Measurements from ENCODE around the gene SDK1. TPM values are rescaled to one million over a fixed set of nuclear protein-coding genes. Genes with fewer than 3 reads are reported as not detected.

SDK1 gene
- total and polyA plus RNA-seq, 2 of the 8 experiments (the other 6 are each of a cell fraction or from before 2014, with no cell fraction given): 3.3 to 7.2 TPM

DNA sequence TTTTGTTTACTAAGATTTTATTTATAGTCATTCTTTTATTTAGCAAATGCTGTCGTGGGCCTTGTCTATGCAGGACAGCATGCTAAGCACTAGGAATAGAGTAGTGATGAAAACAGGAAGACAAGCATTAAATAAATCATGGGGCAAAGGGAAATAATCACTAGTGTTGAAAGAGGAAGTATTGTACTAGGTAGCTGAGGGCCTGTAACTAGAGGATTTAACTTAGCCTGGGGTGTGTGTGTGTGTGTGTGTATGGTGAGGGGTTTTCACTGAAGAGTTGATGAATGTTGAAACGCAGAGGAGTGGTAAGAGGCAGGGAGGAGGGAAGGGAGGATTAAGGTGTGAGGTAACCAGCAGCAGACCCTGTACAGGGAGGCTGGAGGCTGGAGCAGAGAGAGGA, 446.4 kb downstream of the SDK1 start (continued):
- TF ChIP-seq, protein P1, sequence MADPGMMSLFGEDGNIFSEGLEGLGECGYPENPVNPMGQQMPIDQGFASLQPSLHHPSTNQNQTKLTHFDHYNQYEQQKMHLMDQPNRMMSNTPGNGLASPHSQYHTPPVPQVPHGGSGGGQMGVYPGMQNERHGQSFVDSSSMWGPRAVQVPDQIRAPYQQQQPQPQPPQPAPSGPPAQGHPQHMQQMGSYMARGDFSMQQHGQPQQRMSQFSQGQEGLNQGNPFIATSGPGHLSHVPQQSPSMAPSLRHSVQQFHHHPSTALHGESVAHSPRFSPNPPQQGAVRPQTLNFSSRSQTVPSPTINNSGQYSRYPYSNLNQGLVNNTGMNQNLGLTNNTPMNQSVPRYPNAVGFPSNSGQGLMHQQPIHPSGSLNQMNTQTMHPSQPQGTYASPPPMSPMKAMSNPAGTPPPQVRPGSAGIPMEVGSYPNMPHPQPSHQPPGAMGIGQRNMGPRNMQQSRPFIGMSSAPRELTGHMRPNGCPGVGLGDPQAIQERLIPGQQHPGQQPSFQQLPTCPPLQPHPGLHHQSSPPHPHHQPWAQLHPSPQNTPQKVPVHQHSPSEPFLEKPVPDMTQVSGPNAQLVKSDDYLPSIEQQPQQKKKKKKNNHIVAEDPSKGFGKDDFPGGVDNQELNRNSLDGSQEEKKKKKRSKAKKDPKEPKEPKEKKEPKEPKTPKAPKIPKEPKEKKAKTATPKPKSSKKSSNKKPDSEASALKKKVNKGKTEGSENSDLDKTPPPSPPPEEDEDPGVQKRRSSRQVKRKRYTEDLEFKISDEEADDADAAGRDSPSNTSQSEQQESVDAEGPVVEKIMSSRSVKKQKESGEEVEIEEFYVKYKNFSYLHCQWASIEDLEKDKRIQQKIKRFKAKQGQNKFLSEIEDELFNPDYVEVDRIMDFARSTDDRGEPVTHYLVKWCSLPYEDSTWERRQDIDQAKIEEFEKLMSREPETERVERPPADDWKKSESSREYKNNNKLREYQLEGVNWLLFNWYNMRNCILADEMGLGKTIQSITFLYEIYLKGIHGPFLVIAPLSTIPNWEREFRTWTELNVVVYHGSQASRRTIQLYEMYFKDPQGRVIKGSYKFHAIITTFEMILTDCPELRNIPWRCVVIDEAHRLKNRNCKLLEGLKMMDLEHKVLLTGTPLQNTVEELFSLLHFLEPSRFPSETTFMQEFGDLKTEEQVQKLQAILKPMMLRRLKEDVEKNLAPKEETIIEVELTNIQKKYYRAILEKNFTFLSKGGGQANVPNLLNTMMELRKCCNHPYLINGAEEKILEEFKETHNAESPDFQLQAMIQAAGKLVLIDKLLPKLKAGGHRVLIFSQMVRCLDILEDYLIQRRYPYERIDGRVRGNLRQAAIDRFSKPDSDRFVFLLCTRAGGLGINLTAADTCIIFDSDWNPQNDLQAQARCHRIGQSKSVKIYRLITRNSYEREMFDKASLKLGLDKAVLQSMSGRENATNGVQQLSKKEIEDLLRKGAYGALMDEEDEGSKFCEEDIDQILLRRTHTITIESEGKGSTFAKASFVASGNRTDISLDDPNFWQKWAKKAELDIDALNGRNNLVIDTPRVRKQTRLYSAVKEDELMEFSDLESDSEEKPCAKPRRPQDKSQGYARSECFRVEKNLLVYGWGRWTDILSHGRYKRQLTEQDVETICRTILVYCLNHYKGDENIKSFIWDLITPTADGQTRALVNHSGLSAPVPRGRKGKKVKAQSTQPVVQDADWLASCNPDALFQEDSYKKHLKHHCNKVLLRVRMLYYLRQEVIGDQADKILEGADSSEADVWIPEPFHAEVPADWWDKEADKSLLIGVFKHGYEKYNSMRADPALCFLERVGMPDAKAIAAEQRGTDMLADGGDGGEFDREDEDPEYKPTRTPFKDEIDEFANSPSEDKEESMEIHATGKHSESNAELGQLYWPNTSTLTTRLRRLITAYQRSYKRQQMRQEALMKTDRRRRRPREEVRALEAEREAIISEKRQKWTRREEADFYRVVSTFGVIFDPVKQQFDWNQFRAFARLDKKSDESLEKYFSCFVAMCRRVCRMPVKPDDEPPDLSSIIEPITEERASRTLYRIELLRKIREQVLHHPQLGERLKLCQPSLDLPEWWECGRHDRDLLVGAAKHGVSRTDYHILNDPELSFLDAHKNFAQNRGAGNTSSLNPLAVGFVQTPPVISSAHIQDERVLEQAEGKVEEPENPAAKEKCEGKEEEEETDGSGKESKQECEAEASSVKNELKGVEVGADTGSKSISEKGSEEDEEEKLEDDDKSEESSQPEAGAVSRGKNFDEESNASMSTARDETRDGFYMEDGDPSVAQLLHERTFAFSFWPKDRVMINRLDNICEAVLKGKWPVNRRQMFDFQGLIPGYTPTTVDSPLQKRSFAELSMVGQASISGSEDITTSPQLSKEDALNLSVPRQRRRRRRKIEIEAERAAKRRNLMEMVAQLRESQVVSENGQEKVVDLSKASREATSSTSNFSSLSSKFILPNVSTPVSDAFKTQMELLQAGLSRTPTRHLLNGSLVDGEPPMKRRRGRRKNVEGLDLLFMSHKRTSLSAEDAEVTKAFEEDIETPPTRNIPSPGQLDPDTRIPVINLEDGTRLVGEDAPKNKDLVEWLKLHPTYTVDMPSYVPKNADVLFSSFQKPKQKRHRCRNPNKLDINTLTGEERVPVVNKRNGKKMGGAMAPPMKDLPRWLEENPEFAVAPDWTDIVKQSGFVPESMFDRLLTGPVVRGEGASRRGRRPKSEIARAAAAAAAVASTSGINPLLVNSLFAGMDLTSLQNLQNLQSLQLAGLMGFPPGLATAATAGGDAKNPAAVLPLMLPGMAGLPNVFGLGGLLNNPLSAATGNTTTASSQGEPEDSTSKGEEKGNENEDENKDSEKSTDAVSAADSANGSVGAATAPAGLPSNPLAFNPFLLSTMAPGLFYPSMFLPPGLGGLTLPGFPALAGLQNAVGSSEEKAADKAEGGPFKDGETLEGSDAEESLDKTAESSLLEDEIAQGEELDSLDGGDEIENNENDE (IDR thresholded peaks at IDR 0.05; ENCODE audit: insufficient replicate concordance, low read length): no peak
- no peak for TF ChIP-seq RXRA (IDR thresholded peaks at IDR 0.05; ENCODE audit: insufficient read depth, low read depth, low read length)
- no peak for TF ChIP-seq CBX5 (IDR thresholded peaks at IDR 0.05; ENCODE audit: low read depth, low read length)
- no peak for TF ChIP-seq TEAD4 (IDR thresholded peaks at IDR 0.05; ENCODE audit: low read depth, low read length)
- TF ChIP-seq GABPA (IDR thresholded peaks at IDR 0.05; ENCODE audit: borderline replicate concordance, insufficient read depth, low read length): no peak
- TF ChIP-seq FOSL1 (IDR thresholded peaks at IDR 0.05; ENCODE audit: insufficient read depth, low read depth, low read length): no peak
- no peak for TF ChIP-seq KDM1A (IDR thresholded peaks at IDR 0.05; ENCODE audit: borderline replicate concordance, low read length)
- no peak for TF ChIP-seq CHD1 (IDR thresholded peaks at IDR 0.05; ENCODE audit: low read depth, low read length)
- no peak for TF ChIP-seq KDM5A (IDR thresholded peaks at IDR 0.05; ENCODE audit: low read length)
- TF ChIP-seq TCF12 (IDR thresholded peaks at IDR 0.05; ENCODE audit: low read depth, low read length): no peak
